ENCODE results near the gene KLHL1.

Gene KLHL1

DNA sequence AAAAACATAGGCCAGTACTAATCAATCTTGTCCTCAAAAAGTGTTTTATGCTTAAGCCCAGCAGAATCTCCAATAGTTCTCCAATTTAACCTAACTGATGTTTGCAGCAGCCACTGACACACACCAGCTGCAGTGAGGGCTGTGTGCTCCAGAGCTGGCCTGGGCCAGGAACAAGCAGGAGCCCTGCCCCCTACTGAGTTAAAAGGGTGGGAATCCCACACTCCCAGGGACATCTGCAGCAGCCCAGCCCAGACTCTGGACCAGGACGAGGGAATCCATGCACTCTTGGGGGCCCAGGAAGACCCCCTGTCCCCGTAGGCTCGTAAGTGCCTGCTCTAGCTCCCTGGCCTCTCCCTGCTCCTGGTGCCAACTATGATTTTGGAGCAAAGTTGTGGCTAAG lies 92.1 kb downstream of the KLHL1 start:
- DNase-seq (ENCODE audit: low spot score): no peak

DNA sequence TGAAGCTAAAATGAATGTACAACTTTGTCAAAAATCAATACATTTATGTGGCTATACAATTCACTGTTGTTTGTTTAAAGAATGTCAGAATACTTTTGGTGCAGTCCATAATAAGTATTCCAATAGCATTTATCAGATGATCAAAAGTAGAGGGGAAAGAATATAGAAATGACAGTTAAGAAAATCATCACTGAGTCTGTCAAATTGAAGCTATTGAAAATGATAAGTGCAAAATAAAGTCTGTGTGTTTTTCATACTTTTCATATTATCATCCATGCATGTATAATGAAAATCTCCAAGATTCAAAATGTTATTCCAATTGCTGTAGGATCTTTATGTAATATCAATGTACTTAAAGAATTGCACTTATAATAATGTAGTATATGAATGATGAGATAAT lies 93.9 kb downstream of the KLHL1 start:
- no peak for DNase-seq (ENCODE audit: low spot score)

DNA sequence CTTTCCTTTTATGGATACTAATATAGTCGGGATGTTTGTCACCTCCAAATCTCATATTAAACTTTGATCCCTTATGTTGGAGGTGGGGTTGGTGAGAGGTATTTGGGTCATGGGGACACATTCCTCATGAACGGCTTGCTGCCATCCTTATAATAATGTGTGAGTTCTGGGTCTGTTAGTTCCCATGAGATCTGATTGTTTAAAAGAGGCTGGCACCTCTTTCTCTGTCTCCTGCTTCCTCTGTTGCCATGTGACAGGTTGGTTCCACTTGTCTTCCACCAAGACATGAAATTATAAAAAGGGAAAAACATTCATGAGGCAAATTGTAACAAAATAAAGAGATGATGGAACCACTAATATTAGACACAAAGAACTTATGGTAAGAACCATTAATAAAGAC lies 108.4 kb downstream of the KLHL1 start:
- no peak for DNase-seq (ENCODE audit: low spot score)

DNA sequence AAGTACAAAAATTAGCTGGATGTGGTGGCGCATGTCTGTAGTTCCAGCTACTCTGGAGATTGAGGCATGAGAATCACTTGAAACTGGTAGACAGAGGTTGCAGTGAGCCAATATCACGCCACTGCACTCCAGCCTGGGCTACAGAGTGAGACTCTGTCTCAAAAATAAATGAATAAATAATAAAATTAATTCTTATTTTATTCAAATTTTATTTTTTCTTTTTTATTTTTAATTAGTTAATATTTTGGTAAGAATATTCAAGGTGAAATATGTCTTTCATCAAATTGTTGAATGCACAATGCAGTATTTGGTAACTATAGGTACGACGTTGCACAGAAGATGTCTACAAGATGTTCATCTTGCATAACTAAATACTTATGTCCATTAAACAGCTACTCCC lies 111.2 kb downstream of the KLHL1 start:
- DNase-seq (ENCODE audit: low spot score): no peak

DNA sequence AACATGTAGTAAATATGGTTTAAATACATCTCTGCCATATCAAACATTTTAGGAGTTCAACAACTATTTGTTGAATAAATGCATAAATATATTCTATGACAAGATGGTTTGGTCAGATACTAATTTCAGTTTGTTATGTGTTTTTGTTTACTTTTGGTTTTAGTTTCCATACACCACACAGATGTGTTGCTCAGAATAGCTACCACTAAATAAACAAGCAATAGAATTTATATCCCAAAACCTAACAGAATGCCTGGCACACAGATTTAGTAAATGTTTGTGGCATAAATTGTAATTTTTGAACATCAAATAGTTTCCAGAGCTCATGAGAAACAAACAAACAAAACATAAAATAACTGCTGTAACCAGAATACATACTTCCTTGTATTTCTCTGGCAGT lies 127.5 kb downstream of the KLHL1 start:
- no peak for DNase-seq (ENCODE audit: low spot score)

DNA sequence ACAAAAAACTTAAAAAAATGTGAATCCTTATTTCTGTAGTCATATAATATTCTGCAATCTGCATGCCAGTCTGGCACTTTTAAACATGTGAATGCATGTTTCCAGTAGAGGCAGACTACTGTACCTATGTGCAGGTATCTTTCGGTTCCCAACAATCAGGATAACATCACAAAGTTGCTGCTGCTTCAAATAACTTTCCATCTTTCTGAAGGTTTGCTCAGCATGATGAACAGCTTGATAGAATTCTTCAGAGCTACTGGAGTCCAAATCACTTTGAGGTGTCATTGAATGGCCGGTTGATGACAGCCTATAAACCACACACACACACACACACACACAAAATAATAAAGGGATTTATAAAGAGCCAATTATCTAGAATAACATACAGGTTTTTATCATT lies 132.8 kb downstream of the KLHL1 start:
- no peak for DNase-seq (ENCODE audit: low spot score)

DNA sequence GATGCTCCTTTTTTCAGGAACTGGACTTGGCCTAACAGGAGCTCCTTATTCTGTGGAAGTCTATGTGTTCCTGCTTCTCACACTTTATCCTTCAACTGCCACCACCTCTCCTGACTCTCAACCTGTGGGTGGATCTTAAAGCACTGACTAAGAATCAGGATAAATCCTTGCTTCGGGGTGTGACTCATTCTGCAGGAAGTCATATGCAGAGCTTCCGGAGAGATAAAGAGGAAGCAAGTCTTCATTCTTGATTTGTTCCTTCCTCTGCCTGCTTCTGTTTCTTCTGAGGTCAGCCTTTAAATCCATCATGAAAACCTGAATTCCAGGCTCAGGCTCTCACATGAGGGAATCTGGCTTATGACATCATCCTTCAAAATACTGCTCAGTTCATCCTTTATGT lies 137.7 kb downstream of the KLHL1 start:
- DNase-seq (ENCODE audit: low spot score): no peak

- no peak for DNase-seq (ENCODE audit: low spot score)
Measured at GRCh38 chr13:69959046-69959445, 149.2 kb downstream of the KLHL1 start.

- DNase-seq (ENCODE audit: low spot score): no peak
Measured at GRCh38 chr13:69956839-69957238, 151.4 kb downstream of the KLHL1 start.

- no peak for DNase-seq (ENCODE audit: low spot score)
Measured at GRCh38 chr13:69956349-69956748, 151.9 kb downstream of the KLHL1 start.

GRCh38 chr13:69955271-69955670 lies 153.0 kb downstream of the KLHL1 start:
- DNase-seq (ENCODE audit: low spot score): no peak

DNA sequence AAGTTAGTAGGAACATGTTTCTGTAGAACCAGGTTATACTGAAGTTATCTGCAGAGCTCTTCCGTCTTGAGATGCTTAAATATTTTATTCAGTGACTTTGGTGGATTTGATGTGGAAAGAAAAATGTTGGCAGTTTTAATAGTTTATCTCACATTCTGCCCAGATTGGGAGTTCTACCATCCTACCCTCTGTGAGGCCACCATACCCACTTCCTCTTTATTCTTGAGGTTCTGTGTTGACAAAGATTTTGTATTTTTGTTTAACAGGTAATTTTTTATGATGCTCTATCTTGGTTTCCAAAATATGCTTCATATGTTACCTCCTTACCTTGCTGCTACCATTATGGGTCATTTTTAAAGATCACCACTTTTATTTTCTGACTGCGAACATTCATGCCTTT lies 156.8 kb downstream of the KLHL1 start:
- no peak for DNase-seq (ENCODE audit: low spot score)

DNA sequence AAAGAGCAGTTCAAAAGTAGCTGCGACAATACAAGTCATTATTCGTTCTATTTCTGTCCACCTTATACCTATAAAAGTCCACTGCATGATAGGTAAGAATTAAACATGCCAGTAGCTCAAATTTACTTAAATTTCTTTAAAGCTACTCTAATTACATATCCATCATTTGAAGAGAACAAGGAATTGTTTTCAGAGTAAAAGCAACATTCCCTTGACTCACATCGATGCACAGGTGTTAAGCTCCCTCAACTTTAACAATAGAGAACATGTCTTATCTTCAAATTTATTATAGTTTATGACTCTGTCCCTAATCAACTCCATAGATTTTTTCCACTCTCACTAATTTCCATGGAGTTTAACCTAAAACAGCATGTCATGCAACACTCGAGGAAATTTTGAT lies 158.1 kb downstream of the KLHL1 start:
- no peak for DNase-seq (ENCODE audit: low spot score)

DNA sequence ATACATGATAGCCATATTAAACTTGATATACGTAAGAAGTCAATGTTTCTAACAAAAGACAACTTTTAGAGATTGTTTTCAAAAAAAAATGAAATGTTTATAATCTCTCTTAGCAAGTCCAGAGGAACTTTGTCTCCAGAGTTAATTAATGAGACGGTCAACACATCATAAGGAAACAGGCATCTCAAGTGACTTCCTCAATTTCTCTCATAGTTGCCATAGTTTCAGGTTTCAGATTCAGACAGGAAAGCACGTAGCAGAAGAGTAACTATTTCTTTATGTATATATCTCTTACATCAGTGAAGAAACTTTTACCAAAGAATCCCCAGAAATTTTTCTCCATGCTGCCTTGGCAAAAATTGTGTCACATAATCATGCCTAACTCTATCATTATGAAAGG lies 160.2 kb downstream of the KLHL1 start:
- DNase-seq (ENCODE audit: low spot score): no peak

- DNase-seq (ENCODE audit: low spot score): no peak
Measured at GRCh38 chr13:69947582-69947981, 160.7 kb downstream of the KLHL1 start.

DNA sequence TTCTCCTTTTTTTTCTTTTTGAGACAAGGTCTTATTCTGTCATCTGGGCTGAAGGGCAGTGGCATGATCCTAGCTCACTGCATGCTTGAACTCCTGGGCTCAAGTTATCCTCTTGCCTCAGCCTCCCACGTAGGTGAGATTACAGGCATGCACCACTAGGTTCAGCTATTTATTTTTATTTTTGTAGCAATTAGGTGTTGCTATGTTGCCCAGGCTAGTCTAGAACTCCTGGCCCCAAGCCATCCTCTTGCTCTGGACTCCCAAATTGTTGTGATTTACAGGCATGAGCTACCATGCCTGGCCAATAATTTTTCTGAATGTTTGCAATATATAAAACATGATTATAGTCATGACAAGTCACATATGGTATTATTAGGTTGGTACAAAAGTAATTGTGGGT lies 161.7 kb downstream of the KLHL1 start:
- DNase-seq (ENCODE audit: low spot score): no peak

DNA sequence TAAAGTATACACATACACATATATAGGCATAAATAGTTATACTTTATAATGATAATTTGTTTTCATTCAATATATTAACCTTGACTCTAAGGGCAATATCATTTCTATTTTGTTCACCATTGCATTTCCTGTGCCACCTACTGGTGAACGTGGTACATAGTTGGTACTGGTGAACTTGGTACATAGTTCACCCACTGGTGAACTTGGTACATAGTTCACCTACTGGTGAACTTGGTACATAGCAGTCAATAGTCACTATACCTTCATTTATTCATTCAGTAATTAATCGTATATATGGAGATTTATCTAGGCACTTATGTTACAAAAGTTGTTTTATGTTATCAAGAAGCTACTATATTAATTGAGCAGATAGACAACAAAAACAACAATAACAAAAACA lies 173.2 kb downstream of the KLHL1 start:
- peak; percentile 58 for DNase-seq (ENCODE audit: low spot score)

- no peak for DNase-seq (ENCODE audit: low spot score)
Measured at GRCh38 chr13:69928262-69928661, 180.0 kb downstream of the KLHL1 start.

GRCh38 chr13:69921156-69921555 lies 187.1 kb downstream of the KLHL1 start:
- DNase-seq (ENCODE audit: low spot score): no peak

DNA sequence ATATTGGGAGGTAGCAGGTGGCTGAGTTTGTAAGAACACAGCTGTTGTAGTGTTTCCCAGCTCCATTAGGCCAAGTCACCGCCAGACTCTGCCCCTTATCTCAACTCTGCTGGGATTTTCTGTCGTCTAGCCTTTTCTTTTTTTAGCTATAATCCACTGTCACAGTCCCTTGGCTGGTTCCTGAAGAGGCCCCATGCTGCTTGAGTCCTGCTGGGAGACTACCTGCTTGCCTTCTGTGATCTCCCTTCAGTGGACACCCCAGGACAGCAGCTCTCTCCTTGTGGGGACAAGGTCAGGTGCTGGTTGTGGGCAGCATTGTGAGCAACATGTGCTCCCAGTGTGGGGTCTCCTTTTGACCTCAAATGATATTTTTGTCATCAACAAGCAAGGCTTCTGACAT lies 195.6 kb downstream of the KLHL1 start:
- DNase-seq (ENCODE audit: low spot score): no peak

- no peak for DNase-seq (ENCODE audit: low spot score)
Measured at GRCh38 chr13:69910800-69911199, 197.5 kb downstream of the KLHL1 start.

DNA sequence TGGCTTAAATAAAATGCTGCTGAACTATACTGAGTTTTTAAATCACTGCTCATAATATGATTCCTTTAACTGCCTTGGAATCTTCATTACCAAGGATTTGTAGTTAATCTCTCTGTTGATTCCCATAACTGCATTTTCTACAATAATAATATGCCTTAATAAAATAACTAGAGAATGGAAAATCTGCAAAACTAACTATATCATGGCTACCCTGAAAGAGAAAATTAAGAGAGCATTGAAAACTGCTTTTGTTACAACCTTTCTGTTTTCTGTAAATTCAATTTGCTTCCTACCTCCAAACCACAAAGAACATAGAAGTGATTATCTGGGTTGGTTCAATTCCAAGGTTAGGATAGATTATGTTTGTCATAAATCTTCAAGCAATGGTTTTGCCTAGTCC lies 203.5 kb downstream of the KLHL1 start:
- DNase-seq (ENCODE audit: low spot score): no peak

GRCh38 chr13:69903081-69903480 lies 205.2 kb downstream of the KLHL1 start:
- DNase-seq (ENCODE audit: low spot score): no peak

- no peak for DNase-seq (ENCODE audit: low spot score)
Measured at GRCh38 chr13:69882451-69882850, 225.8 kb downstream of the KLHL1 start.

- DNase-seq (ENCODE audit: low spot score): no peak
Measured at GRCh38 chr13:69879936-69880335, 228.3 kb downstream of the KLHL1 start.

Data from LoVo (cell line).